HG02798 (cell line): ENCODE measurements around the gene ING3.
A peak's percentile ranks its signal among the peaks of the same experiment; 100 is the strongest.
"Not testable (repeated sequence)": the region's sequence is repeated elsewhere in the genome, so short reads cannot be mapped to it uniquely, and the experiment has no call there.

Source experiments
- ATAC-seq: cut with Tn5 transposase; IDR thresholded peaks from one replicate; pipeline ENCODE4 v1.9.1; 2021; ENCODE audit warnings: mild to moderate bottlenecking; ENCODE audit not compliant: unreplicated experiment, poor library complexity

ING3 gene

GRCh38 chr7:120949998-120950538, 509 bp upstream of the ING3 start:
- no peak for ATAC-seq

DNA sequence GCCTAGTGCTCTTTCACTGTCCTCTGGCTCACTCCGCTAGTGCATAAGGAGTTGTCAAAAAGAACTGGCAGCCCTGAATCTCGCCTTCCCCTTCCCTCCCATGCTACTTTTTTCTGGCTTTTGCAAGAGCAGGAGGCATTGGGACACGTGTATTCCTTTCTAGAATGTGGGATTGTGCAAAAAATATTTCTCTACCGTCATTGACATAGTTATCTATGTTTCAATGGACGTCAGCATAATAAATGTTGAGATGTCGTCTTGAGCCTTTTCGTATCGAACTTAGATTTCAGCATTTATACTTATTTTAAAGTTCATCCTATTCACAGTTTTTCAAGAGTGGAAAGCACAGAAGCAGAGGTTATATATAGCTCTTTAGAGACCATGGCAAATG, 727 bp downstream of the ING3 start:
- ATAC-seq = no peak

DNA sequence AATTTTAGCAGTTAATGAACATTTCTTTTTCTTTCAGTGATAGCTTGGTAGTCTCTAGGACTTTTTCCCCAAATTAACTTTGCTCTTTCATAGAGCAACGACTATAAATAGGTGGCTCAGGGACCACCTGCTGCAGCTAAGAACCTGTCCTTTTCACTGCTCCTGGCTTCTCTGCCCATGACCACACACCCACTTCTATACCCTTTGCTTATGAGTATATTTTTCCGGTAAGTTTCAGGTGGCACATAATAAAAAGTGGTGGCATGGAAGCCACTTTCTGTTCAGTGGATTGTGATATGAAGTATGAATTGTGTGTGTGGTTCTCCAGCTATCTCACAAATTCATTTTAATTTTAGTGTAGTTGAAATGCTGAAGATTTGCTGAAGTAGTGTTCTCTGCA, 1.2 kb downstream of the ING3 start:
- no peak for ATAC-seq

DNA sequence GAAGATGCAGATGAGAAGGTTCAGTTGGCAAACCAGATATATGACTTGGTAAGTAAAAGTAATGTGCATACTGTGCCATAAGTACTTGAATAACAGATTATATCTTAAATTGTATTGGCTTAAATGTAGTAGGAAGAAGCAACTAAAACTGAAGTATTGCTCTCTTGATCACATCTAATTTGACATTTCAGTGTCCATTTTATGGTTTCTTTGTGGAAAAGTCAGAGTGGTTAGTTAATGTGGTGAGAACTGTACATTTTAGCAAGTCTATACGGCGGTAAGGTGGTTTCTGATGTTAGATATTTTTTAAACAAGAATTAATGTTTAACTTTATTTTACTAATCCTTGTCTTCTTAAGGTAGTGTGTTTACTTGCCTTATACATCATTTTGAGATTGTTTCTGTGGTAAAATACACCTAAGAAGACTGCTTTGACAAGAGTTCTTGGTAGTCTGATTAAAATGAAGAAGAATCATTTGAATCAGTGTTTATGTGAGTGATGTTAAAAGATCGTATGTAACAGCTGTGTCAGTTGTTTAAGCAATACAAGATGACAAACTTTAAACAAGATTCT, 5.1 kb downstream of the ING3 start:
- ATAC-seq = peak; percentile 42

GRCh38 chr7:120959929-120960484, 9.4 kb downstream of the ING3 start:
- ATAC-seq = no peak

GRCh38 chr7:120960714-120961113, 10.1 kb downstream of the ING3 start:
- ATAC-seq = no peak

GRCh38 chr7:120961638-120962173, 11.1 kb downstream of the ING3 start:
- no peak for ATAC-seq

DNA sequence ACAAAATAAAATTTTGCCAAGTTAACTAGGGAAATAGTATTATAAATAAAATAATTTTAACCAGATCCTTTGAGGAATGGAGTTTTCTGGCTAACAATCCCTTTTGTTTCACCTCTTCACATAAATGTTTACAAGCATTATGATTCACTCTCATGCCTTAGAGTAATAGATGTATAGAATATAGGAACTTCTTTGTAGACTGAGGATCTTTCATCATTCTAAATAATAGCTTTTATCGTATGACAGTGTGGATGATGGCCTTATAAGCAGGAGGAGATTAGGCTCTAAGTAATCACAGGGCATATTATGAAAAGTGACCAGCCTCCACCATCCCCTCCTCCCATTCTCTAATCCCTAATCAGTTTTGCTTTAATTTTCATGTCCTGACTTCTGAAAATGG, 13.5 kb downstream of the ING3 start:
- ATAC-seq = no peak

GRCh38 chr7:120966961-120967360, 16.4 kb downstream of the ING3 start:
- no peak for ATAC-seq

DNA sequence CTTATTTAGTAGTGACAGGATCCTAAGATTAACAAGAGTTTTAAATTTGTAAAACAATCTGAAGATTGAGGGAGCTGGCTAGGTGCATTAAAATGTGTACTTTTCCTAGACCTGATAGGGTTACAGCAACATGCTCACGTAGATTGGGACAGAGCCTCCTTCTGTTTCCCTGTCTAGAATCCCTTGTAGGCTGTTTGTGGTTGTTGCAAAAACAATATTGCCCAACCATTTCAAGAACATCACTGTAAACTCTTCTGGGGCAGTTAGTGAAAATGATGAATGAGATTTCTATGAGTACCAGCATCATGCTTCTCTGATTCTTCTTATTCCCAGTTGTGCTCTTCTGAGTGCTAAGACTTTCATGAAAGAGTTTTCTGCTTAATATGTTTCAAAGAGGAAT, 23.3 kb downstream of the ING3 start:
- no peak for ATAC-seq

- no peak for ATAC-seq
These were observed 29.4 kb downstream of the ING3 start for GRCh38 chr7:120979765-120980499.

- no peak for ATAC-seq
These were observed 30.5 kb downstream of the ING3 start for GRCh38 chr7:120981117-120981516.

- peak; percentile 57 for ATAC-seq
These were observed 31.5 kb downstream of the ING3 start for GRCh38 chr7:120981888-120982615.

DNA sequence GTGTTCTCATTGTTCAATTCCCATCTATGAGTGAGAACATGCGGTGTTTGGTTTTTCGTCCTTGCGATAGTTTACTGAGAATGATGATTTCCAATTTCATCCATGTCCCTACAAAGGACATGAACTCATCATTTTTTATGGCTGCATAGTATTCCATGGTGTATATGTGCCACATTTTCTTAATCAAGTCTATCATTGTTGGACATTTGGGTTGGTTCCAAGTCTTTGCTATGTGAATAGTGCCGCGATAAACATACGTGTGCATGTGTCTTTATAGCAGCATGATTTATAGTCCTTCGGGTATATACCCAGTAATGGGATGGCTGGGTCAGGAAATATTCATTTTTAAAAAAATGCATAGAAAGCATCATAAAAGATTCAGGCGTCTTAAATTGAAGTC, 33.0 kb downstream of the ING3 start:
- not testable (repeated sequence) for ATAC-seq

- no peak for ATAC-seq
These were observed 33.8 kb downstream of the ING3 start for GRCh38 chr7:120984406-120984805.

DNA sequence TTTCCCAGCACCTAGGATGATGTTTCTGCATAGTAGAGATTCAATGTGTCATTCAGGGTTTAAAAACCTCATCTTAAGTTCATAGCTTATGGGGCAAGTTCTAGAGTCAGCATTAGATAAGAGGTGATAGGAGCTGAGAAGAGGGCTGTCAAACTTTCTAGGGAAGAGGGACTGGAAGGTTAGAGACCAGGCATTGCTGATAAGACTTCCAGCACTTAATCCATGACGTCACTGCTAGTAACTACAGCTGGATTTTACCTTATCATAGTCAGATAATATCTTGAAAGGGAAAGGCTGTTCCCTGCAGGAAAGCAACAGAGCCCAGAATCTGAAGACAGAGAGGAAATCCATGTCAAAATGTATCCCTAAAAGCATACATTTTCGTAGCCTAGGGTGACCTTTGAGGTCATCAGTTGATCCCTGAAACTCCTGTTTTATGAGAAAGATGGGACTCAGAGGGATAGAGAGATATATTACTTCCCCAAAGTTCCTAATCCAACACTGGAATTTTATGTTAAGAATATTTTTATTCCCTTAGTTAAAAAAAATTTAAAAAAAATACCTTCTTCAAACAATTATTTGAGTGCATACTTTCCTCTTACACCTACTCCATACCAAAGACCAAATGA, 34.7 kb downstream of the ING3 start:
- no peak for ATAC-seq

GRCh38 chr7:120985839-120986238, 35.3 kb downstream of the ING3 start:
- no peak for ATAC-seq

- ATAC-seq = no peak
These were observed 36.1 kb downstream of the ING3 start for GRCh38 chr7:120986650-120987049.

GRCh38 chr7:120987280-120987679, 36.7 kb downstream of the ING3 start:
- no peak for ATAC-seq
